Panc1 (cell line): ENCODE results near the gene EAF2. TPM values are rescaled to one million over a fixed set of nuclear protein-coding genes. Genes with fewer than 3 reads are reported as not detected.

Experiments used
- ATAC-seq: fragments of 200-7000 bp; cut with Tn5 transposase; 2 replicates; pipeline ENCODE4 v1.9.1; 2020; ENCODE audit warnings: mild to moderate bottlenecking, moderate library complexity
- BruUV-seq: library from RNA; stranded (reverse); fragments of 400-500 nt; replicated peaks from 2 replicates; lab custom pipeline; 2021; lab: Mats Ljungman, UMichigan
- CTCF ChIA-PET: fragments of 300-600 bp; sonication (Branson Sonifier 250); formaldehyde crosslinking; loops from one replicate; lab custom pipeline; 2022; ENCODE audit warnings: antibody characterized with exemption; lab: Charles Lee
- POLR2A ChIA-PET: fragments of 300-600 bp; sonication (Branson Sonifier 250); formaldehyde crosslinking; loops from one replicate; lab custom pipeline; 2022; ENCODE audit warnings: antibody characterized with exemption; lab: Charles Lee
- DNase-seq: peaks from one replicate; pipeline ENCODE4 v3.0.0-alpha.2; 2010; ENCODE audit warnings: low read depth, low spot score
- H3K27ac ChIP-seq: 2 replicates; pipeline ENCODE4 v1.5.1; 2011; ENCODE audit warnings: mild to moderate bottlenecking, low read length, inconsistent platforms
- H3K27me3 ChIP-seq: fragments of 200-500 bp; sonication (Bioruptor generic); 2 replicates; pipeline ENCODE4 v1.6.0; 2014; ENCODE audit warnings: low read length, inconsistent platforms; ENCODE audit not compliant: control insufficient read depth, insufficient read depth
- H3K36me3 ChIP-seq: fragments of 200-500 bp; sonication (Bioruptor generic); 2 replicates; pipeline ENCODE4 v1.5.1; 2014; ENCODE audit warnings: inconsistent platforms, mild to moderate bottlenecking, low read length, moderate library complexity; ENCODE audit not compliant: control insufficient read depth, insufficient read depth
- H3K4me1 ChIP-seq: 2 replicates; pipeline ENCODE4 v1.5.1; 2011; ENCODE audit warnings: inconsistent platforms, mild to moderate bottlenecking, low read length, moderate library complexity; ENCODE audit not compliant: control insufficient read depth, insufficient read depth
- H3K4me3 ChIP-seq, 2 experiments: 2 replicates each; pipeline ENCODE4 v1.5.1; 2011 to 2012; ENCODE audit warnings: low read depth in 2 of 2, low read length in 2 of 2, mild to moderate bottlenecking in 2 of 2, inconsistent platforms in 1 of 2, moderate library complexity in 1 of 2
- H3K9me3 ChIP-seq: fragments of 200-500 bp; sonication (Bioruptor generic); 2 replicates; pipeline ENCODE4 v1.5.1; 2014; ENCODE audit warnings: low read depth, mild to moderate bottlenecking, inconsistent platforms, low read length, moderate library complexity; ENCODE audit not compliant: control insufficient read depth, insufficient read depth
- POLR2AphosphoS5 ChIP-seq: IDR thresholded peaks from 2 replicates; pipeline ENCODE4 v1.6.1; 2012; ENCODE audit warnings: mild to moderate bottlenecking, low read depth, low read length, moderate library complexity
- REST ChIP-seq, 2 experiments: IDR thresholded peaks; 2 replicates each; pipeline ENCODE4 v1.6.1; 2011 to 2012; ENCODE audit warnings: low read depth in 2 of 2, control low read depth in 1 of 2, low read length in 1 of 2, mild to moderate bottlenecking in 1 of 2, moderate library complexity in 1 of 2; ENCODE audit not compliant: insufficient read depth in 1 of 2
- SIN3A ChIP-seq: IDR thresholded peaks from 2 replicates; pipeline ENCODE4 v1.6.1; 2012; ENCODE audit warnings: low read depth, mild to moderate bottlenecking, low read length, moderate library complexity, borderline replicate concordance; ENCODE audit not compliant: insufficient read depth
- TCF7L2 ChIP-seq: IDR thresholded peaks from 2 replicates; pipeline ENCODE4 v1.6.1; 2011; ENCODE audit warnings: mild to moderate bottlenecking, low read depth, low read length, inconsistent platforms
- in situ Hi-C: cut with HindIII; loops from 2 replicates; pipeline ENCODE4 v1.10.0; 2016; ENCODE audit warnings: low sequenced_read_pairs, low pct_unique_long_range_greater_than_20kb
- intact Hi-C: fragments of 100-400 bp; cut with micrococcal nuclease; formaldehyde crosslinking; loops from one replicate; pipeline ENCODE4 v1.10.0; 2022; ENCODE audit not compliant: unreplicated experiment
- total RNA-seq: library from RNA; stranded (reverse); gene quantifications from one replicate; pipeline ENCODE4 v1.2.1, GENCODE V29; 2021; ENCODE audit not compliant: unreplicated experiment
- TF ChIP-seq, protein P1 (sequence below): fragments of 450-650 bp; IDR thresholded peaks from 2 replicates; pipeline ENCODE4 v1.5.1; 2017; ENCODE audit warnings: mild to moderate bottlenecking

The EAF2 gene
- total RNA-seq, 1 experiment from 2014 or later: 5.3 TPM

- in situ Hi-C loops (no loop called here), intact Hi-C loops (no loop called here)
- Histone ChIP-seq H3K27ac (no peak overlapping the region), H3K4me3 (no peak overlapping the region), H3K4me1 (no peaks in the 10 kb centered on the region), H3K36me3 (no peaks in the 10 kb centered on the region), H3K27me3 (no peaks in the 10 kb centered on the region), H3K9me3 (no peaks in the 10 kb centered on the region)
- ChIA-PET POLR2A (no interaction called here), CTCF (interaction anchor here (0.8 kb wide), 1 partner anchor 20 kb away, joined by 3 read pairs; no protein-coding TSS in a partner anchor)
- BruUV-seq: no TSS peak
- DNase-seq (no peak), ATAC-seq (no peak)
- TF ChIP-seq SIN3A (no peak), TCF7L2 (no peak), POLR2AphosphoS5 (no peak), REST (IDR thresholded peaks at IDR 0.05; ENCODE audit: insufficient read depth in 1 of 2, low read depth in 2 of 2, low read length in 1 of 2) (no peak)
- TF ChIP-seq, protein P1, sequence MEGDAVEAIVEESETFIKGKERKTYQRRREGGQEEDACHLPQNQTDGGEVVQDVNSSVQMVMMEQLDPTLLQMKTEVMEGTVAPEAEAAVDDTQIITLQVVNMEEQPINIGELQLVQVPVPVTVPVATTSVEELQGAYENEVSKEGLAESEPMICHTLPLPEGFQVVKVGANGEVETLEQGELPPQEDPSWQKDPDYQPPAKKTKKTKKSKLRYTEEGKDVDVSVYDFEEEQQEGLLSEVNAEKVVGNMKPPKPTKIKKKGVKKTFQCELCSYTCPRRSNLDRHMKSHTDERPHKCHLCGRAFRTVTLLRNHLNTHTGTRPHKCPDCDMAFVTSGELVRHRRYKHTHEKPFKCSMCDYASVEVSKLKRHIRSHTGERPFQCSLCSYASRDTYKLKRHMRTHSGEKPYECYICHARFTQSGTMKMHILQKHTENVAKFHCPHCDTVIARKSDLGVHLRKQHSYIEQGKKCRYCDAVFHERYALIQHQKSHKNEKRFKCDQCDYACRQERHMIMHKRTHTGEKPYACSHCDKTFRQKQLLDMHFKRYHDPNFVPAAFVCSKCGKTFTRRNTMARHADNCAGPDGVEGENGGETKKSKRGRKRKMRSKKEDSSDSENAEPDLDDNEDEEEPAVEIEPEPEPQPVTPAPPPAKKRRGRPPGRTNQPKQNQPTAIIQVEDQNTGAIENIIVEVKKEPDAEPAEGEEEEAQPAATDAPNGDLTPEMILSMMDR: no peak
Measured at GRCh38 chr3:121895736-121896135, 60.7 kb downstream of the EAF2 start.

DNA sequence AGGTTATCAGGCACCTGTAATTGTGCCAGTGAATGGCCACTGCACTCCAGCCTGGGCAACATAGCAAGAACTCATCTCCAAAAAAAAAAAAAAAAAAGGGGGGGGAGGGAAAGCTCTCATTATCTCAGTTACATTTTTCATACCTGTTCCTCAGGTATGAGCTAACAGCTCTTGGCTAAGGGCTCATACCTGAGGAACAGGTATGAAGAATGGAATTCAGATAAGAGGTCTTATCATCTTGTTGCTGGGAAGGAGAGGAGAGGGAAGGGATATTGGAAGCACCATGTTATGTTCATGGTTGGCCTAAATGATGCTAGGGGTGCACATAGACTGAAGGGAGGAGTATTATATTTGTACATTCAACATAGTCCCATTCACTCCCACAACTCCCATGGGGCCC, 61.8 kb downstream of the EAF2 start:
- CTCF ChIA-PET: no interaction called here
- no peak for DNase-seq
- Histone ChIP-seq H3K4me3 (no peak overlapping the region), H3K36me3 (no peaks in the 10 kb centered on the region), H3K9me3 (no peaks in the 10 kb centered on the region), H3K4me1 (no peaks in the 10 kb centered on the region), H3K27me3 (no peaks in the 10 kb centered on the region), H3K27ac (no peak overlapping the region)
- no peak for ATAC-seq
- TF ChIP-seq TCF7L2 (no peak), POLR2AphosphoS5 (no peak), REST (IDR thresholded peaks at IDR 0.05; ENCODE audit: insufficient read depth in 1 of 2, low read depth in 2 of 2, low read length in 1 of 2) (no peak), SIN3A (no peak)
- TF ChIP-seq, protein P1: no peak
- intact Hi-C loops (no loop called here), in situ Hi-C loops (no loop called here)
- no TSS peak for BruUV-seq
- POLR2A ChIA-PET: no interaction called here
